OCI-LY1 (cell line): ENCODE measurements around the gene DLG5.

Source experiments
- H2AFZ ChIP-seq: fragments of 200-600 bp; sonication (generic), shearing (Covaris generic); 2 replicates; pipeline ENCODE4 v1.6.0; 2014; ENCODE audit warnings: antibody characterized with exemption, mild to moderate bottlenecking, low read length
- H3F3A ChIP-seq: fragments of 200-600 bp; sonication (generic), shearing (Covaris generic); 2 replicates; pipeline ENCODE4 v1.6.0; 2014; ENCODE audit warnings: mild to moderate bottlenecking, antibody characterized with exemption, low read length, moderate library complexity; ENCODE audit not compliant: insufficient read depth
- H3K27ac ChIP-seq: fragments of 200-600 bp; sonication (generic); 2 replicates; pipeline ENCODE4 v1.5.1; 2014; ENCODE audit warnings: low read length, mixed run types, mild to moderate bottlenecking, low read depth; ENCODE audit not compliant: poor library complexity, severe bottlenecking
- H3K27me3 ChIP-seq: fragments of 200-600 bp; sonication (generic); 2 replicates; pipeline ENCODE4 v1.6.0; 2014; ENCODE audit warnings: antibody characterized with exemption, mild to moderate bottlenecking, low read length, moderate library complexity; ENCODE audit not compliant: insufficient read depth
- H3K36me3 ChIP-seq: fragments of 200-600 bp; sonication (generic); 2 replicates; pipeline ENCODE4 v1.6.1; 2014; ENCODE audit warnings: mild to moderate bottlenecking, antibody characterized with exemption, low read length, moderate library complexity, mixed read lengths; ENCODE audit not compliant: insufficient read depth
- H3K4me1 ChIP-seq: fragments of 200-600 bp; sonication (generic); 2 replicates; pipeline ENCODE4 v1.5.1; 2014; ENCODE audit warnings: mild to moderate bottlenecking, low read length, moderate library complexity; ENCODE audit not compliant: insufficient read depth, severe bottlenecking
- H3K4me2 ChIP-seq: fragments of 200-600 bp; sonication (generic), shearing (Covaris generic); 2 replicates; pipeline ENCODE4 v1.6.1; 2014; ENCODE audit warnings: low read length
- H3K4me3 ChIP-seq: fragments of 200-600 bp; sonication (generic); 2 replicates; pipeline ENCODE4 v1.5.1; 2014; ENCODE audit warnings: low read length, low read depth, mild to moderate bottlenecking, mixed read lengths; ENCODE audit not compliant: poor library complexity, severe bottlenecking
- H3K79me2 ChIP-seq: fragments of 200-600 bp; shearing (Covaris generic); 2 replicates; pipeline ENCODE4 v1.6.1; 2016; ENCODE audit warnings: mixed run types, low read length, mixed read lengths; ENCODE audit not compliant: insufficient read depth
- H3K9ac ChIP-seq: fragments of 200-600 bp; sonication (generic), shearing (Covaris generic); 2 replicates; pipeline ENCODE4 v1.6.1; 2014; ENCODE audit warnings: mild to moderate bottlenecking, low read length, mixed read lengths
- H3K9me2 ChIP-seq: fragments of 200-600 bp; sonication (generic), shearing (Covaris generic); 2 replicates; pipeline ENCODE4 v1.6.1; 2014; ENCODE audit warnings: low read depth, mild to moderate bottlenecking, low read length, mixed read lengths
- H3K9me3 ChIP-seq: fragments of 200-600 bp; shearing (Covaris generic); 2 replicates; pipeline ENCODE4 v1.6.1; 2014; ENCODE audit warnings: low read length, mixed read lengths
- H4K20me1 ChIP-seq: fragments of 200-600 bp; sonication (generic), shearing (Covaris generic); 2 replicates; pipeline ENCODE4 v1.6.0; 2016; ENCODE audit warnings: mild to moderate bottlenecking, low read length; ENCODE audit not compliant: insufficient read depth
- EZH2 ChIP-seq: fragments of 200-600 bp; sonication (generic), shearing (Covaris generic); IDR thresholded peaks from 2 replicates; pipeline ENCODE4 v1.8.0; 2017; ENCODE audit warnings: borderline replicate concordance, mixed run types, mild to moderate bottlenecking, antibody characterized with exemption, low read length, moderate library complexity, mixed read lengths
- TF ChIP-seq, protein P1 (sequence below): fragments of 200-600 bp; sonication (generic), shearing (Covaris generic); IDR thresholded peaks from 2 replicates; pipeline ENCODE4 v1.5.1; 2017; ENCODE audit warnings: mild to moderate bottlenecking, antibody characterized with exemption, low read length, moderate library complexity, mixed read lengths

DLG5 gene

DNA sequence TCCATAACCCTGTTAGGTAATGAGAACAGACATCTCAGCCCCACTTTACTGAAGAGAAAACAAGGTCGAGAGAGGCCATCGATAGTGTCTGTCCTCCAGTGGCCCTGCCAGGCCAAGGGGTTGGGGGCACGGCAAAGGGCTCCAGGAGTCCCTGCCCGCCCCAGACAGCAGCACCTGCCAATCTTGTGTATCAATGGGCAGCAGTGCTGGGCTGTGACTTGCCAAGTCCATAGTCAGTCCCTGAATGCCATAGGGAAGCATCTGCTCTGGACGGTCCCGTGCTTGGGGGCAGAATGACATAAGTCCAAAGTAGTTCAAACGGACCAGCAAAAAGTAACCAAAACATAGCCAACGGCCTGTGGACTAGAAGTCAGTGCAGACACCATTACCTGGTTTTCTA is 33.2 kb downstream of the DLG5 start:
- no peaks in the 10 kb centered on the region for H3K79me2 ChIP-seq
- TF ChIP-seq EZH2, result no peak
- TF ChIP-seq, protein P1, sequence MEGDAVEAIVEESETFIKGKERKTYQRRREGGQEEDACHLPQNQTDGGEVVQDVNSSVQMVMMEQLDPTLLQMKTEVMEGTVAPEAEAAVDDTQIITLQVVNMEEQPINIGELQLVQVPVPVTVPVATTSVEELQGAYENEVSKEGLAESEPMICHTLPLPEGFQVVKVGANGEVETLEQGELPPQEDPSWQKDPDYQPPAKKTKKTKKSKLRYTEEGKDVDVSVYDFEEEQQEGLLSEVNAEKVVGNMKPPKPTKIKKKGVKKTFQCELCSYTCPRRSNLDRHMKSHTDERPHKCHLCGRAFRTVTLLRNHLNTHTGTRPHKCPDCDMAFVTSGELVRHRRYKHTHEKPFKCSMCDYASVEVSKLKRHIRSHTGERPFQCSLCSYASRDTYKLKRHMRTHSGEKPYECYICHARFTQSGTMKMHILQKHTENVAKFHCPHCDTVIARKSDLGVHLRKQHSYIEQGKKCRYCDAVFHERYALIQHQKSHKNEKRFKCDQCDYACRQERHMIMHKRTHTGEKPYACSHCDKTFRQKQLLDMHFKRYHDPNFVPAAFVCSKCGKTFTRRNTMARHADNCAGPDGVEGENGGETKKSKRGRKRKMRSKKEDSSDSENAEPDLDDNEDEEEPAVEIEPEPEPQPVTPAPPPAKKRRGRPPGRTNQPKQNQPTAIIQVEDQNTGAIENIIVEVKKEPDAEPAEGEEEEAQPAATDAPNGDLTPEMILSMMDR, result no peak
- no peaks in the 10 kb centered on the region for H3F3A ChIP-seq
- no peak overlapping the region for H3K9ac ChIP-seq
- no peaks in the 10 kb centered on the region for H4K20me1 ChIP-seq
- no peak overlapping the region for H3K27ac ChIP-seq
- H3K36me3 ChIP-seq, result no peaks in the 10 kb centered on the region
- H3K4me1 ChIP-seq, result no peaks in the 10 kb centered on the region
- no peaks in the 10 kb centered on the region for H3K9me3 ChIP-seq
- no peak overlapping the region for H2AFZ ChIP-seq
- H3K27me3 ChIP-seq, result no peaks in the 10 kb centered on the region
- no peak overlapping the region for H3K4me3 ChIP-seq
- no peaks in the 10 kb centered on the region for H3K9me2 ChIP-seq
- no peak overlapping the region for H3K4me2 ChIP-seq

GRCh38 chr10:77892761-77893160 is 33.8 kb downstream of the DLG5 start:
- no peaks in the 10 kb centered on the region for H3K27me3 ChIP-seq
- H3F3A ChIP-seq, result no peaks in the 10 kb centered on the region
- H3K79me2 ChIP-seq, result no peaks in the 10 kb centered on the region
- TF ChIP-seq, protein P1, result no peak
- TF ChIP-seq EZH2, result no peak
- H3K9me2 ChIP-seq, result no peaks in the 10 kb centered on the region
- H3K4me1 ChIP-seq, result no peaks in the 10 kb centered on the region
- H3K9ac ChIP-seq, result no peak overlapping the region
- H3K36me3 ChIP-seq, result no peaks in the 10 kb centered on the region
- no peaks in the 10 kb centered on the region for H3K9me3 ChIP-seq
- H4K20me1 ChIP-seq, result no peaks in the 10 kb centered on the region
- no peak overlapping the region for H3K27ac ChIP-seq
- H3K4me2 ChIP-seq, result no peak overlapping the region
- no peak overlapping the region for H3K4me3 ChIP-seq
- no peak overlapping the region for H2AFZ ChIP-seq

DNA sequence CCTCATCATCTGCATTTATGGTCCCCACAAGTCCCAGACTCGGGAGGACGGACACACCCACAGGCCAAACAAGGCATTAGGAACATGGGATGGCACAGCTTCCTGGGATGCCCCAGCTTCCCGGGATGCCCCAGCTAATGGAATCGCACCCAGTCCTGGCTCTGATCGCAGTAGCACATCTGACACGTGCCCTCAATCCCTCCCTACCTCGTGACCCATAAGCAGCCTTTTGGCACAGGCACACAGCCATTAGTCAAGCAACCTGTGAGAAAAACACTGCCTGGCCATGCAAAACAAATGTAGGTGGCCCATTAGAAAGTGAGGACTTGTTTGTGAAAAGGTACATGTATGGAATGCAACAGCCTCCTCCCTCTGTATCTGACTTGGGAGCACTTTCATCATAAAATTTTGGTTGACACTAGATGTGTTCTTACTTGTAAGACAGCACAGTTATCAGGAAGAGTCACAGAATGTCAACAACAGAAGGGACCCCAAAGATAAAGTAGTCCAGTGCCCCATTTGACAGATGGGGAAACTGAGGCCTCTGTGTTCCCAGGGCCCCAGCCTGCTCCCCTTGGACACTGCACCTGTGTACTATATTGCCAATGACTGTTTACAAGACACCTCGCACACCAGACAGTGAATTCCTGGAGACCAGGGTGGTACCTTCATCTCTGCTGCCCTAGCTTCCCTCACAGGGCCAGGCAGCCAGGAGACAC is 34.4 kb downstream of the DLG5 start:
- H3K4me3 ChIP-seq, result no peak overlapping the region
- no peak overlapping the region for H3K9ac ChIP-seq
- H3K9me2 ChIP-seq, result no peaks in the 10 kb centered on the region
- no peak overlapping the region for H3K4me2 ChIP-seq
- no peaks in the 10 kb centered on the region for H3K9me3 ChIP-seq
- no peaks in the 10 kb centered on the region for H3K27me3 ChIP-seq
- TF ChIP-seq EZH2, result no peak
- TF ChIP-seq, protein P1, result no peak
- no peak overlapping the region for H2AFZ ChIP-seq
- H3K4me1 ChIP-seq, result no peaks in the 10 kb centered on the region
- H3K79me2 ChIP-seq, result no peaks in the 10 kb centered on the region
- no peaks in the 10 kb centered on the region for H3K36me3 ChIP-seq
- H4K20me1 ChIP-seq, result no peaks in the 10 kb centered on the region
- H3K27ac ChIP-seq, result no peak overlapping the region
- H3F3A ChIP-seq, result no peaks in the 10 kb centered on the region
